CD4-positive, alpha-beta T cell (primary cell): ENCODE measurements around the gene PIP5K1B. TPM values are rescaled to one million over a fixed set of nuclear protein-coding genes. Genes with fewer than 3 reads are reported as not detected.

Experiments used
- ATAC-seq: fragments of 200-7000 bp; cut with Tn5 transposase; one replicate; pipeline ENCODE4 v1.10.0; 2022; ENCODE audit warnings: mild to moderate bottlenecking; ENCODE audit not compliant: poor library complexity
- CTCF ChIA-PET: fragments of 350-600 bp; sonication (Branson Sonifier 250); formaldehyde crosslinking; loops from one replicate; lab custom pipeline; 2021; ENCODE audit warnings: antibody characterized with exemption, inconsistent platforms; lab: Charles Lee
- POLR2A ChIA-PET: fragments of 350-600 bp; sonication (Branson Sonifier 250); formaldehyde crosslinking; loops from one replicate; lab custom pipeline; 2021; ENCODE audit warnings: antibody characterized with exemption, inconsistent platforms; lab: Charles Lee
- DNase-seq, 14 experiments: peaks; one replicate each; pipeline ENCODE4 v3.0.0-alpha.2; 2013 to 2020; ENCODE audit warnings: mixed read lengths in 2 of 14
- H3K27ac ChIP-seq, 2 donors: one replicate each; pipeline versions ENCODE4 v1.5.1 to v1.7.0; 2013; ENCODE audit warnings: low read length in 2 of 2, low read depth in 1 of 2, mild to moderate bottlenecking in 1 of 2
- H3K27me3 ChIP-seq, 2 experiments: 1 replicate in 1 of 2; 2 replicates in 1 of 2; pipeline versions ENCODE4 v1.6.1 to v1.7.0; 2013; ENCODE audit warnings: low read length in 2 of 2, control low read depth in 1 of 2, mild to moderate bottlenecking in 1 of 2, moderate library complexity in 1 of 2; ENCODE audit not compliant: insufficient read depth in 2 of 2, control insufficient read depth in 1 of 2
- H3K36me3 ChIP-seq: one replicate; pipeline ENCODE4 v1.6.1; 2013; ENCODE audit warnings: low read length, control low read depth; ENCODE audit not compliant: insufficient read depth
- H3K4me1 ChIP-seq: one replicate; pipeline ENCODE4 v1.6.1; 2013; ENCODE audit warnings: low read length, control low read depth; ENCODE audit not compliant: insufficient read depth
- H3K4me3 ChIP-seq: one replicate; pipeline ENCODE4 v1.5.1; 2013; ENCODE audit warnings: mild to moderate bottlenecking, low read length, moderate library complexity
- H3K9me3 ChIP-seq, 2 experiments: 1 replicate in 1 of 2; 2 replicates in 1 of 2; pipeline versions ENCODE4 v1.6.1 to v1.7.0; 2013; ENCODE audit warnings: low read length in 2 of 2, mild to moderate bottlenecking in 2 of 2, control low read depth in 1 of 2, moderate library complexity in 1 of 2; ENCODE audit not compliant: control insufficient read depth in 1 of 2, insufficient read depth in 1 of 2
- H3K27ac Mint-ChIP-seq: one replicate; pipeline ENCODE4 v1.8.0; 2020; ENCODE audit warnings: mixed read lengths
- H3K27me3 Mint-ChIP-seq: one replicate; pipeline ENCODE4 v1.8.0; 2021; ENCODE audit warnings: mixed read lengths
- H3K36me3 Mint-ChIP-seq: one replicate; pipeline ENCODE4 v1.8.0; 2021; ENCODE audit warnings: low read depth, mixed read lengths
- H3K4me1 Mint-ChIP-seq: one replicate; pipeline ENCODE4 v1.8.0; 2021; ENCODE audit warnings: low read depth, mixed read lengths
- H3K4me3 Mint-ChIP-seq: one replicate; pipeline ENCODE4 v1.8.0; 2020; ENCODE audit warnings: mild to moderate bottlenecking, mixed read lengths
- H3K9me3 Mint-ChIP-seq: one replicate; pipeline ENCODE4 v1.8.0; 2020; ENCODE audit warnings: mixed read lengths
- intact Hi-C, 2 experiments: fragments of 100-400 bp; cut with DNase I in 1 of 2; cut with micrococcal nuclease in 1 of 2; formaldehyde crosslinking; loops; one replicate each; pipeline versions ENCODE4 v1.15.1 to v1.9.0; 2023 to 2025; cut with DNase I, micrococcal nuclease
- total RNA-seq, 174 experiments: library from RNA in 2 of 174; stranded (reverse) in 2 of 174; gene quantifications; one replicate each; pipeline ENCODE4 v1.2.3 and lab custom pipeline; 2021 to 2026
- TF ChIP-seq, protein P1 (sequence below): fragments of 200-600 bp; IDR thresholded peaks from one replicate; pipeline ENCODE4 v1.8.0; 2022; ENCODE audit warnings: antibody characterized with exemption, mild to moderate bottlenecking

Gene PIP5K1B
- total RNA-seq, 2 experiments from 2014 or later = not detected

DNA sequence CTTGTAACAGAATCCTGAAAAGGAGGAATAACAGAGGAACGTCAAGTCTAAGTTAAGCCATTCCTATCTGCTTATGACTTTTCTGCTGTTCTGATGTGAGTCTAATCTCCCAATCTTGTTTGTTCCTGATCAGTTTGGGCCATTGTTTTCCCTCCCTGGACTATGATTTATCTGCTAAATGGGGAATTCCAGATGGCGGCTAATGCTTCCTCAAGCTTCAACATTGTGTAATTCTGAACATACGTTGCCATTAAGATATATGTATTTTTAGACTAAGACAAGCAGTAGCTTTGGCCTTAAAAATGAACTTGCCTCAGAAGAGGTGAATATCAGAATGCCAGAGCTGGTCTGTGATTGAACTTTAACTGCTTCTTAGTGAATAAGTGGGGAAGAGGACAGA, 166.2 kb downstream of the PIP5K1B start:
- no peaks in the 10 kb centered on the region for H3K36me3 Mint-ChIP-seq

GRCh38 chr9:68872026-68872501, 167.0 kb downstream of the PIP5K1B start:
- no peak overlapping the region for H3K4me3 ChIP-seq
- no peaks in the 10 kb centered on the region for H3K27me3 ChIP-seq
- ChIA-PET CTCF (no interaction called here), POLR2A (no interaction called here)
- no peaks in the 10 kb centered on the region for H3K4me1 ChIP-seq
- Mint-ChIP-seq H3K36me3 (no peaks in the 10 kb centered on the region), H3K27me3 (no peaks in the 10 kb centered on the region), H3K4me3 (no peak overlapping the region), H3K4me1 (no peaks in the 10 kb centered on the region), H3K9me3 (no peaks in the 10 kb centered on the region), H3K27ac (no peak overlapping the region)
- DNase-seq = no peak
- no peak overlapping the region for H3K27ac ChIP-seq
- H3K9me3 ChIP-seq = no peaks in the 10 kb centered on the region
- H3K36me3 ChIP-seq = no peaks in the 10 kb centered on the region
- ATAC-seq = no peak
- TF ChIP-seq, protein P1, sequence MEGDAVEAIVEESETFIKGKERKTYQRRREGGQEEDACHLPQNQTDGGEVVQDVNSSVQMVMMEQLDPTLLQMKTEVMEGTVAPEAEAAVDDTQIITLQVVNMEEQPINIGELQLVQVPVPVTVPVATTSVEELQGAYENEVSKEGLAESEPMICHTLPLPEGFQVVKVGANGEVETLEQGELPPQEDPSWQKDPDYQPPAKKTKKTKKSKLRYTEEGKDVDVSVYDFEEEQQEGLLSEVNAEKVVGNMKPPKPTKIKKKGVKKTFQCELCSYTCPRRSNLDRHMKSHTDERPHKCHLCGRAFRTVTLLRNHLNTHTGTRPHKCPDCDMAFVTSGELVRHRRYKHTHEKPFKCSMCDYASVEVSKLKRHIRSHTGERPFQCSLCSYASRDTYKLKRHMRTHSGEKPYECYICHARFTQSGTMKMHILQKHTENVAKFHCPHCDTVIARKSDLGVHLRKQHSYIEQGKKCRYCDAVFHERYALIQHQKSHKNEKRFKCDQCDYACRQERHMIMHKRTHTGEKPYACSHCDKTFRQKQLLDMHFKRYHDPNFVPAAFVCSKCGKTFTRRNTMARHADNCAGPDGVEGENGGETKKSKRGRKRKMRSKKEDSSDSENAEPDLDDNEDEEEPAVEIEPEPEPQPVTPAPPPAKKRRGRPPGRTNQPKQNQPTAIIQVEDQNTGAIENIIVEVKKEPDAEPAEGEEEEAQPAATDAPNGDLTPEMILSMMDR = no peak
- intact Hi-C loops = no loop called here

More for the DNA sequence above, 166.2 kb downstream of the PIP5K1B start:
- Histone ChIP-seq H3K9me3 (no peaks in the 10 kb centered on the region), H3K27me3 (no peaks in the 10 kb centered on the region), H3K4me1 (no peaks in the 10 kb centered on the region), H3K36me3 (no peaks in the 10 kb centered on the region), H3K4me3 (no peak overlapping the region), H3K27ac (no peak overlapping the region)
- Mint-ChIP-seq H3K27ac (no peak overlapping the region), H3K4me1 (no peaks in the 10 kb centered on the region), H3K9me3 (no peaks in the 10 kb centered on the region), H3K27me3 (no peaks in the 10 kb centered on the region), H3K4me3 (no peak overlapping the region)
- no peak for DNase-seq
- intact Hi-C loops = no loop called here
- ChIA-PET CTCF (interaction anchor here (1.1 to 1.7 kb wide), 2 partner anchors 9 to 128 kb away, joined by 3 to 6 read pairs; no protein-coding TSS in a partner anchor), POLR2A (no interaction called here)
- TF ChIP-seq, protein P1 = no peak
- no peak for ATAC-seq

DNA sequence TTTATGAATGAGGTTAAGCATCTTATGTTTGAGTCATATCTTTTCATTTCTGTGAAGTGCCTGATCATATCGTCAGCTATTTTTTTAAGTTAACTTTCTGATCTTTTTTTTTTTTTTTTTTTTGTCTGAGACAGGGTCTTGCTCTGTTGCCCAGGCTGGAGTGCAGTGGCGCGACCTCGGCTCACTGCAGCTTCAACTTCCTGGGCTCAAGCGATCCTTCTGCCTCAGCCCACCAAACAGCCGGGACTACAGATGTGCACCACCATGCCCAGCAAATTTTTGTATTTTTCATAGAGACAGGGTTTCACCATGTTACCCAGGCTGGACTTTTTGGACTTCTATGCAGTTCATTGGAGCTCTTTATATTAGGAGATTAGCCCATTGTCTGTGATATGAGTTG, 168.1 kb downstream of the PIP5K1B start:
- ChIA-PET CTCF (no interaction called here), POLR2A (no interaction called here)
- H3K4me1 ChIP-seq = no peaks in the 10 kb centered on the region
- H3K27ac ChIP-seq = no peak overlapping the region
- no peak overlapping the region for H3K4me3 ChIP-seq
- no peaks in the 10 kb centered on the region for H3K9me3 ChIP-seq
- DNase-seq (no peak), ATAC-seq (no peak)
- TF ChIP-seq, protein P1 = no peak
- intact Hi-C loops = no loop called here
- no peaks in the 10 kb centered on the region for H3K36me3 ChIP-seq
- H3K27ac Mint-ChIP-seq = no peak overlapping the region
- H3K4me1 Mint-ChIP-seq = no peaks in the 10 kb centered on the region
- H3K9me3 Mint-ChIP-seq = no peaks in the 10 kb centered on the region
- H3K27me3 ChIP-seq = peaks cover 0 to 2% of the 10 kb centered on the region in 2 experiments
- no peaks in the 10 kb centered on the region for H3K27me3 Mint-ChIP-seq
- no peaks in the 10 kb centered on the region for H3K36me3 Mint-ChIP-seq
- no peak overlapping the region for H3K4me3 Mint-ChIP-seq
